Ovary (tissue), 3 donors: ENCODE results near the gene GDAP2.

Experiments used
- EP300 ChIP-seq: sonication (generic); formaldehyde crosslinking; IDR thresholded peaks from one replicate; pipeline ENCODE4 v1.6.1; 2017; ENCODE audit warnings: antibody characterized with exemption
- POLR2A ChIP-seq: fragments of 450-650 bp; IDR thresholded peaks from one replicate; pipeline ENCODE4 v1.6.1; 2017; ENCODE audit warnings: antibody characterized with exemption, mild to moderate bottlenecking, moderate library complexity
- TF ChIP-seq, protein P1 (sequence below), 3 donors: fragments of 450-650 bp in 2 of 3; fragments of 200-600 bp in 1 of 3; IDR thresholded peaks; one replicate each; pipeline versions ENCODE4 v1.5.1 to v1.8.0; 2016 to 2022; ENCODE audit warnings: antibody characterized with exemption in 3 of 3, mild to moderate bottlenecking in 1 of 3
- donor health status: DM: no; HTN: no; CAD: no.

DNA sequence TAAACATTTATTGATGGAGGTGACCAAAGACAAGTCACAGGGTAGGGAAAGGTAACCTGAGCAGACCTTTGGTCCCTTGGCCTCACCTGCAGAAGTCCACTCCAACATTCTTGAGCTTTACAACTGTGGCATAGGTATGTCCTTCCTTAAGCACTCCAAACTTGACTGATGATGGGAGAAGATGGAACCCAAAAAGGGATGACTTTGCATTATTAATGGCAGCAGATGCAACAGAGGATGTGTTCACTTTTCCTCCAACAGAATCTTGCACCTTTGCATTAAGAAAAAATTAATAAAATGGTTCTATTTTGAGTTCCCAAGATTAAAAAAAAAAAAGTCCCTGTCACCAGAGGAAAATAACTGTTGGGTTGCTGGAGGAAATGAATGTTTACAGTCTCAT is 42.4 kb upstream of the GDAP2 start:
- TF ChIP-seq, protein P1, sequence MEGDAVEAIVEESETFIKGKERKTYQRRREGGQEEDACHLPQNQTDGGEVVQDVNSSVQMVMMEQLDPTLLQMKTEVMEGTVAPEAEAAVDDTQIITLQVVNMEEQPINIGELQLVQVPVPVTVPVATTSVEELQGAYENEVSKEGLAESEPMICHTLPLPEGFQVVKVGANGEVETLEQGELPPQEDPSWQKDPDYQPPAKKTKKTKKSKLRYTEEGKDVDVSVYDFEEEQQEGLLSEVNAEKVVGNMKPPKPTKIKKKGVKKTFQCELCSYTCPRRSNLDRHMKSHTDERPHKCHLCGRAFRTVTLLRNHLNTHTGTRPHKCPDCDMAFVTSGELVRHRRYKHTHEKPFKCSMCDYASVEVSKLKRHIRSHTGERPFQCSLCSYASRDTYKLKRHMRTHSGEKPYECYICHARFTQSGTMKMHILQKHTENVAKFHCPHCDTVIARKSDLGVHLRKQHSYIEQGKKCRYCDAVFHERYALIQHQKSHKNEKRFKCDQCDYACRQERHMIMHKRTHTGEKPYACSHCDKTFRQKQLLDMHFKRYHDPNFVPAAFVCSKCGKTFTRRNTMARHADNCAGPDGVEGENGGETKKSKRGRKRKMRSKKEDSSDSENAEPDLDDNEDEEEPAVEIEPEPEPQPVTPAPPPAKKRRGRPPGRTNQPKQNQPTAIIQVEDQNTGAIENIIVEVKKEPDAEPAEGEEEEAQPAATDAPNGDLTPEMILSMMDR (IDR thresholded peaks at IDR 0.05): no peak
- no peak for TF ChIP-seq POLR2A
- TF ChIP-seq EP300: no peak
